ENCODE results near the gene HEPHL1. TPM values are rescaled to one million over a fixed set of nuclear protein-coding genes. Genes with fewer than 3 reads are reported as not detected.

HEPHL1 gene
- total RNA-seq, 2 donors from 2014 or later = 0.09 to 0.17 TPM

GRCh38 chr11:94066901-94067429, 45.8 kb downstream of the HEPHL1 start:
- no peak overlapping the region for H3K27ac ChIP-seq
- 26% methylated on average over 3 of the region's 3 CpGs for WGBS
- no peak overlapping the region for H3K4me3 ChIP-seq
- intact Hi-C loops (cut with DNase I) = no loop called here
- DNase-seq (ENCODE audit: low spot score) = no peak
- no peaks in the 10 kb centered on the region for H3K36me3 ChIP-seq
- no peaks in the 10 kb centered on the region for H3K27me3 ChIP-seq (replicated peaks; ENCODE audit: insufficient read depth)
- TF ChIP-seq POLR2A (IDR thresholded peaks at IDR 0.05) (no peak), POLR2AphosphoS5 (IDR thresholded peaks at IDR 0.05) (no peak)
- TF ChIP-seq, protein P1, sequence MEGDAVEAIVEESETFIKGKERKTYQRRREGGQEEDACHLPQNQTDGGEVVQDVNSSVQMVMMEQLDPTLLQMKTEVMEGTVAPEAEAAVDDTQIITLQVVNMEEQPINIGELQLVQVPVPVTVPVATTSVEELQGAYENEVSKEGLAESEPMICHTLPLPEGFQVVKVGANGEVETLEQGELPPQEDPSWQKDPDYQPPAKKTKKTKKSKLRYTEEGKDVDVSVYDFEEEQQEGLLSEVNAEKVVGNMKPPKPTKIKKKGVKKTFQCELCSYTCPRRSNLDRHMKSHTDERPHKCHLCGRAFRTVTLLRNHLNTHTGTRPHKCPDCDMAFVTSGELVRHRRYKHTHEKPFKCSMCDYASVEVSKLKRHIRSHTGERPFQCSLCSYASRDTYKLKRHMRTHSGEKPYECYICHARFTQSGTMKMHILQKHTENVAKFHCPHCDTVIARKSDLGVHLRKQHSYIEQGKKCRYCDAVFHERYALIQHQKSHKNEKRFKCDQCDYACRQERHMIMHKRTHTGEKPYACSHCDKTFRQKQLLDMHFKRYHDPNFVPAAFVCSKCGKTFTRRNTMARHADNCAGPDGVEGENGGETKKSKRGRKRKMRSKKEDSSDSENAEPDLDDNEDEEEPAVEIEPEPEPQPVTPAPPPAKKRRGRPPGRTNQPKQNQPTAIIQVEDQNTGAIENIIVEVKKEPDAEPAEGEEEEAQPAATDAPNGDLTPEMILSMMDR (IDR thresholded peaks at IDR 0.05) = no peak
- no peaks in the 10 kb centered on the region for H3K9me3 ChIP-seq
- no peaks in the 10 kb centered on the region for H3K4me1 ChIP-seq (replicated peaks)

DNA sequence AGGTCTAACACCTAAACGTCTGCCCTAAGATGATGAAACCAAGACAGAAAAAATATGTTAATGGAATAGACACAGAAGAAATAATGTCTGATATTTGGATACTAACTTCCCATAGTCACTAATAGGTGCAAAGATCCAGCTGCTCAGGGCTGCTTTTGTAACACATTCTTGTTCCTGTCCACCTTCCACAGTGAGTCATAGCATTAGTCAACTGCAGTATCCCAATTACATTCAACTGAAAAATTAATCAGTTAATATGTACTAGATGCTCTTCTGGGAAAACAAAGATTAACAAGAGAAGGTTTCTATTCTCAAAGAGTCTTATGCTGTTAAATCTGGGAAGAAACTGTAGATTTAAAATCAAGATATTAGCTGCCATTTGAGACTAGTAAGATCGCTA, 47.6 kb downstream of the HEPHL1 start:
- H3K4me1 ChIP-seq (replicated peaks) = no peaks in the 10 kb centered on the region
- WGBS = 67% methylated on average over 2 of the region's 2 CpGs
- no peaks in the 10 kb centered on the region for H3K36me3 ChIP-seq
- no peaks in the 10 kb centered on the region for H3K27me3 ChIP-seq (replicated peaks; ENCODE audit: insufficient read depth)
- no peaks in the 10 kb centered on the region for H3K9me3 ChIP-seq
- H3K27ac ChIP-seq = no peak overlapping the region
- intact Hi-C loops (cut with DNase I) = no loop called here
- no peak overlapping the region for H3K4me3 ChIP-seq
- TF ChIP-seq, protein P1 (IDR thresholded peaks at IDR 0.05) = no peak
- no peak for TF ChIP-seq POLR2A (IDR thresholded peaks at IDR 0.05)
- no peak for DNase-seq (ENCODE audit: low spot score)

DNA sequence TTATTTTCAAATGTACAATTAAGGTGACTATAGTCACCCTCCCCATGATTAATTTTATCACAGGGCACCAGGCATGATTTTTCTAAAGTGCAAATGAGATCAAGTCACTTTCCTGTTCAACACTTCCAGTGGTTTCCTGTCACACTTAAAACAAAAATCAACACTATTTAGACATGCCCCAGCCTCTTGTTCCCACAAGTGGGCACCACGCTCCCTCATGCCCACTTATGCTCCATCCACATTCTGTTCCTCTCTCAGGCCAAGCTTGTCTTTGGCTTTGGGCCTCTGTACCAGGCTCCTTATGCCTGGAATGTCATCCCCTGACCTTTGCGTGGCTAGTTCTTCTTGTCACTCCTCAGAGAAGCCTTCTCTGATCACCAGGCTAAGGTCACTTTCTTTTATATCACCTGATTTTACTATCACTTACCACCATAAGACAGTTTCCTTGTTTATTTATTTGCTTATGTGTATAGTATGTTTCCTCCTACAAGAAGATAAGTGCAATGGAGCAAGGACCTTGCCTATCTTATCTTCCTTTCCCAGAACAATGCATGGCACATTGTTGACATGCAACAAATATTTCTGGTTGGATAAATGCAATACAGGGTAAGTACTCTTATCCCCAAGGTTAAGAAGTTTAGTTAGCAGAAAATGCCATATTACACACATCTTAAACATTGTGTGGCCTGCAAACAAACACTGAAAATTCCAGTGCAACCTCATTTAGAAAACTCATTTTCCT, 56.6 kb downstream of the HEPHL1 start:
- no peak overlapping the region for H3K4me3 ChIP-seq
- H3K36me3 ChIP-seq = no peaks in the 10 kb centered on the region
- H3K9me3 ChIP-seq = no peaks in the 10 kb centered on the region
- H3K27ac ChIP-seq = no peak overlapping the region
- H3K4me1 ChIP-seq (replicated peaks) = no peaks in the 10 kb centered on the region
- intact Hi-C loops (cut with DNase I) = no loop called here
- DNase-seq (ENCODE audit: low spot score) = no peak
- 76% methylated on average over 2 of the region's 2 CpGs for WGBS
- TF ChIP-seq, protein P1 (IDR thresholded peaks at IDR 0.05) = no peak
- TF ChIP-seq POLR2AphosphoS5 (IDR thresholded peaks at IDR 0.05) (no peak), POLR2A (IDR thresholded peaks at IDR 0.05) (no peak)
- H3K27me3 ChIP-seq (replicated peaks; ENCODE audit: insufficient read depth) = no peaks in the 10 kb centered on the region

- no peak overlapping the region for H3K27ac ChIP-seq
- TF ChIP-seq, protein P1 (IDR thresholded peaks at IDR 0.05) = no peak
- TF ChIP-seq POLR2A (IDR thresholded peaks at IDR 0.05) (no peak), POLR2AphosphoS5 (IDR thresholded peaks at IDR 0.05) (no peak)
- no peaks in the 10 kb centered on the region for H3K36me3 ChIP-seq
- DNase-seq (ENCODE audit: low spot score) = no peak
- no peaks in the 10 kb centered on the region for H3K9me3 ChIP-seq
- no peaks in the 10 kb centered on the region for H3K4me1 ChIP-seq (replicated peaks)
- no peak overlapping the region for H3K4me3 ChIP-seq
- intact Hi-C loops (cut with DNase I) = no loop called here
- no peaks in the 10 kb centered on the region for H3K27me3 ChIP-seq (replicated peaks; ENCODE audit: insufficient read depth)
- WGBS = 96% methylated on average over 1 of the region's 1 CpG
These were observed 63.0 kb downstream of the HEPHL1 start for GRCh38 chr11:94084164-94084563.

- Histone ChIP-seq H3K4me1 (replicated peaks) (no peaks in the 10 kb centered on the region), H3K36me3 (no peaks in the 10 kb centered on the region), H3K9me3 (no peaks in the 10 kb centered on the region), H3K27me3 (replicated peaks; ENCODE audit: insufficient read depth) (no peaks in the 10 kb centered on the region), H3K27ac (no peak overlapping the region), H3K4me3 (no peak overlapping the region)
- no peak for DNase-seq (ENCODE audit: low spot score)
- TF ChIP-seq, protein P1 (IDR thresholded peaks at IDR 0.05) = no peak
- TF ChIP-seq POLR2AphosphoS5 (IDR thresholded peaks at IDR 0.05) (no peak), POLR2A (IDR thresholded peaks at IDR 0.05) (no peak)
- intact Hi-C loops (cut with DNase I) = no loop called here
- 87% methylated on average over 21 of the region's 21 CpGs for WGBS
These were observed 67.8 kb downstream of the HEPHL1 start for GRCh38 chr11:94088906-94089305.
